ENCODE data around the gene SLC2A4. TPM values are rescaled to one million over a fixed set of nuclear protein-coding genes. Genes with fewer than 3 reads are reported as not detected.
A peak's percentile ranks its signal among the peaks of the same experiment; 100 is the strongest.

The SLC2A4 gene
- polyA plus RNA-seq, 2 of the 4 experiments (the other 2 are of a cell fraction), result 0.16 to 0.17 TPM

GRCh38 chr17:7296189-7296861, 14.8 kb downstream of the SLC2A4 start (continued):
- TF ChIP-seq RCOR1 (IDR thresholded peaks at IDR 0.05; ENCODE audit: low read depth, low read length) (no peak), MYC (IDR thresholded peaks at IDR 0.05; ENCODE audit: borderline replicate concordance, low read length) (peak; percentile 94), SMC3 (IDR thresholded peaks at IDR 0.05) (peak; percentile 99)
- TF ChIP-seq, protein P1, sequence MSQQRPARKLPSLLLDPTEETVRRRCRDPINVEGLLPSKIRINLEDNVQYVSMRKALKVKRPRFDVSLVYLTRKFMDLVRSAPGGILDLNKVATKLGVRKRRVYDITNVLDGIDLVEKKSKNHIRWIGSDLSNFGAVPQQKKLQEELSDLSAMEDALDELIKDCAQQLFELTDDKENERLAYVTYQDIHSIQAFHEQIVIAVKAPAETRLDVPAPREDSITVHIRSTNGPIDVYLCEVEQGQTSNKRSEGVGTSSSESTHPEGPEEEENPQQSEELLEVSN (IDR thresholded peaks at IDR 0.05; ENCODE audit: borderline replicate concordance, low read depth), result peak; percentile 96

- FAIRE-seq (no peak), DNase-seq (ENCODE audit: low read depth in 1 of 2, low spot score in 1 of 2) (no peak), ATAC-seq (no peak)
- TF ChIP-seq JUNB (IDR thresholded peaks at IDR 0.05), result no peak
- TF ChIP-seq HOXA7 (CRISPR knock-in tag; IDR thresholded peaks at IDR 0.05), result no peak
- TF ChIP-seq, protein P2, sequence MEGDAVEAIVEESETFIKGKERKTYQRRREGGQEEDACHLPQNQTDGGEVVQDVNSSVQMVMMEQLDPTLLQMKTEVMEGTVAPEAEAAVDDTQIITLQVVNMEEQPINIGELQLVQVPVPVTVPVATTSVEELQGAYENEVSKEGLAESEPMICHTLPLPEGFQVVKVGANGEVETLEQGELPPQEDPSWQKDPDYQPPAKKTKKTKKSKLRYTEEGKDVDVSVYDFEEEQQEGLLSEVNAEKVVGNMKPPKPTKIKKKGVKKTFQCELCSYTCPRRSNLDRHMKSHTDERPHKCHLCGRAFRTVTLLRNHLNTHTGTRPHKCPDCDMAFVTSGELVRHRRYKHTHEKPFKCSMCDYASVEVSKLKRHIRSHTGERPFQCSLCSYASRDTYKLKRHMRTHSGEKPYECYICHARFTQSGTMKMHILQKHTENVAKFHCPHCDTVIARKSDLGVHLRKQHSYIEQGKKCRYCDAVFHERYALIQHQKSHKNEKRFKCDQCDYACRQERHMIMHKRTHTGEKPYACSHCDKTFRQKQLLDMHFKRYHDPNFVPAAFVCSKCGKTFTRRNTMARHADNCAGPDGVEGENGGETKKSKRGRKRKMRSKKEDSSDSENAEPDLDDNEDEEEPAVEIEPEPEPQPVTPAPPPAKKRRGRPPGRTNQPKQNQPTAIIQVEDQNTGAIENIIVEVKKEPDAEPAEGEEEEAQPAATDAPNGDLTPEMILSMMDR (IDR thresholded peaks at IDR 0.05), result no peak
- no peak for TF ChIP-seq EP300 (IDR thresholded peaks at IDR 0.05)
- TF ChIP-seq, protein P3, sequence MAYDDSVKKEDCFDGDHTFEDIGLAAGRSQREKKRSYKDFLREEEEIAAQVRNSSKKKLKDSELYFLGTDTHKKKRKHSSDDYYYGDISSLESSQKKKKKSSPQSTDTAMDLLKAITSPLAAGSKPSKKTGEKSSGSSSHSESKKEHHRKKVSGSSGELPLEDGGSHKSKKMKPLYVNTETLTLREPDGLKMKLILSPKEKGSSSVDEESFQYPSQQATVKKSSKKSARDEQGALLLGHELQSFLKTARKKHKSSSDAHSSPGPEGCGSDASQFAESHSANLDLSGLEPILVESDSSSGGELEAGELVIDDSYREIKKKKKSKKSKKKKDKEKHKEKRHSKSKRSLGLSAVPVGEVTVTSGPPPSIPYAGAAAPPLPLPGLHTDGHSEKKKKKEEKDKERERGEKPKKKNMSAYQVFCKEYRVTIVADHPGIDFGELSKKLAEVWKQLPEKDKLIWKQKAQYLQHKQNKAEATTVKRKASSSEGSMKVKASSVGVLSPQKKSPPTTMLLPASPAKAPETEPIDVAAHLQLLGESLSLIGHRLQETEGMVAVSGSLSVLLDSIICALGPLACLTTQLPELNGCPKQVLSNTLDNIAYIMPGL (CRISPR knock-in tag; IDR thresholded peaks at IDR 0.05; ENCODE audit: borderline replicate concordance), result no peak
- no peak for TF ChIP-seq SMC3 (IDR thresholded peaks at IDR 0.05)
- TF ChIP-seq RARB (CRISPR knock-in tag; IDR thresholded peaks at IDR 0.05), result no peak
- no peak for TF ChIP-seq RCOR1 (IDR thresholded peaks at IDR 0.05; ENCODE audit: low read depth, low read length)
- no peak for TF ChIP-seq RNF2 (IDR thresholded peaks at IDR 0.05; ENCODE audit: borderline replicate concordance, low read depth)
- no peak for TF ChIP-seq FOSB (CRISPR knock-in tag; IDR thresholded peaks at IDR 0.05)
- no peak for TF ChIP-seq RAD21 (conservative IDR thresholded peaks at IDR 0.05 in 1 of 2, IDR thresholded peaks at IDR 0.05 in 1 of 2)
- no peak for TF ChIP-seq REST (IDR thresholded peaks at IDR 0.05)
- TF ChIP-seq BCL3 (IDR thresholded peaks at IDR 0.05), result no peak
- TF ChIP-seq NR3C1 (IDR thresholded peaks at IDR 0.05), result no peak
- TF ChIP-seq BHLHE40 (IDR thresholded peaks at IDR 0.05; ENCODE audit: low read depth, low read length), result no peak
- no peak for TF ChIP-seq CBX2 (IDR thresholded peaks at IDR 0.05; ENCODE audit: borderline replicate concordance, low read depth)
- no peak overlapping the region for H3K4me3 ChIP-seq
- no peak overlapping the region for H3K4me2 ChIP-seq
- 87% methylated on average over 7 of the region's 7 CpGs for WGBS (ENCODE audit: missing lambda C conversion rate)
- no peaks in the 10 kb centered on the region for H3K9me3 ChIP-seq
- CTCF ChIA-PET, result interaction anchor here (0.6 to 11.0 kb wide), 7 partner anchors 9 to 139 kb away, joined by 3 to 446 read pairs (median 7); partner anchors contain the start of gene SLC2A4
- H3K27ac ChIP-seq, result no peak overlapping the region
- POLR2A ChIA-PET, result no interaction called here
- peaks cover 2% of the 10 kb centered on the region for H3K4me1 ChIP-seq
Observed at GRCh38 chr17:7304179-7304578, 22.7 kb downstream of the SLC2A4 start.
